ENCODE results near the gene INTS4.
"Not testable (repeated sequence)": the region's sequence is repeated elsewhere in the genome, so short reads cannot be mapped to it uniquely, and the experiment has no call there.

Gene INTS4

GRCh38 chr11:78022397-78023396 is 28.2 kb upstream of the INTS4 start, which contains the start of gene KCTD14:
TSS of gene KCTD14 (minus strand) at chr11:78023276. CDS start at chr11:78023249, 27 bp downstream.
- no peak within 1 kb of the TSS for H3K4me3 ChIP-seq (ENCODE audit: low read depth, low read length)
- no peak for TF ChIP-seq CTCF (IDR thresholded peaks at IDR 0.05; ENCODE audit: control insufficient read depth, extremely low read depth, insufficient read depth)
- no peak for DNase-seq (ENCODE audit: low read depth)

- H3K4me3 ChIP-seq (ENCODE audit: low read depth, low read length), result no peak overlapping the region
- no peak for DNase-seq (ENCODE audit: low read depth)
- TF ChIP-seq CTCF (IDR thresholded peaks at IDR 0.05; ENCODE audit: control insufficient read depth, extremely low read depth, insufficient read depth), result no peak
These were observed 27.1 kb upstream of the INTS4 start for GRCh38 chr11:78021611-78022010.

GRCh38 chr11:78020246-78020645 is 25.8 kb upstream of the INTS4 start:
- no peak overlapping the region for H3K4me3 ChIP-seq (ENCODE audit: low read depth, low read length)
- no peak for TF ChIP-seq CTCF (IDR thresholded peaks at IDR 0.05; ENCODE audit: control insufficient read depth, extremely low read depth, insufficient read depth)
- no peak for DNase-seq (ENCODE audit: low read depth)

- DNase-seq (ENCODE audit: low read depth), result no peak
- no peak for TF ChIP-seq CTCF (IDR thresholded peaks at IDR 0.05; ENCODE audit: control insufficient read depth, extremely low read depth, insufficient read depth)
- H3K4me3 ChIP-seq (ENCODE audit: low read depth, low read length), result no peak overlapping the region
These were observed 25.3 kb upstream of the INTS4 start for GRCh38 chr11:78019808-78020207.

GRCh38 chr11:78015878-78016277 is 21.4 kb upstream of the INTS4 start:
- no peak for DNase-seq (ENCODE audit: low read depth)
- H3K4me3 ChIP-seq (ENCODE audit: low read depth, low read length), result no peak overlapping the region
- TF ChIP-seq CTCF (IDR thresholded peaks at IDR 0.05; ENCODE audit: control insufficient read depth, extremely low read depth, insufficient read depth), result no peak

GRCh38 chr11:78014937-78015520 is 20.6 kb upstream of the INTS4 start:
- not testable (repeated sequence) for H3K4me3 ChIP-seq (ENCODE audit: low read depth, low read length); DNase-seq (ENCODE audit: low read depth)

- TF ChIP-seq CTCF (IDR thresholded peaks at IDR 0.05; ENCODE audit: control insufficient read depth, extremely low read depth, insufficient read depth), result no peak
- DNase-seq (ENCODE audit: low read depth), result no peak
- H3K4me3 ChIP-seq (ENCODE audit: low read depth, low read length), result no peak overlapping the region
These were observed 16.8 kb upstream of the INTS4 start for GRCh38 chr11:78011301-78011700.
